ENCODE results near the gene PPP6R3.

Gene PPP6R3

DNA sequence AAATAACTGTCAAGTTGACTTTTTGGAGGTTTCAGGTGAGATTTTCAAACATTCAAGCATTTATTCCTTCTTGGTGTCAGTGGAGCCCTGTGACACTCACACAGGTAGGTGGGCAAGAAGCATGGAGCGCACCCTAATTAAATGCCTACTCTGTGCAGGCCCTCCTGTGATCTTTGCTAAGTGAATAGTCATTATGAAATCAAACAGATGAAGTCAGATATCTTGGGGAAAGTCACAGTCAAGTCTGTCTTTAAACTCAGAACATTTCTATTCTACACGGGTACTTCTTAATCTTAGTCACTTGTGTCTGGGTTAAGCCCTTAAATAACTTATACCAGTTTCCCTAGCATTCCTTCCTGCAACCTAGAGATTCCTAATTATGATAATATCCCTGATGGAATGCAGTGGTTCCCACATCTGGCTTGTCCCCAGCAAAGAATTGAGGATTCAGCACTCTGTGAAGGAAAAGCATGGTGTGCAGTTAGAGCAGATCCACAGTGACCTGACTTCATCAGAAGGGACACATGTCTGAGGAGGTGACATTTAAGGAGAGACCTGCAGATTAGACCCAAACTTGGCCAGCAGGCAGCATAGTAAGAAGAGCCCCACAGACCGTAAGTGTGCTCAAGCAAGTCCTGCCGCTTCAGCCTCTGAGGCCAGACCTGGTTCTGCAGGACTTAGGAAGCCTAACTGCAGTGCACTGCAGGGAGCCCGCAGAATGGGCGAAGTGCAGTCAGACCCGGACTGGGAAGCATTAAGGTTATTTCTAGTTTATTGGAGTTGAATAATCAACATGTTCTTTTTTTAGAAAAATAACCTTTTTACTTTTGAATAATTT lies 138.5 kb downstream of the PPP6R3 start:
- no peak for TF ChIP-seq ESRRG (CRISPR knock-in tag; IDR thresholded peaks at IDR 0.05)
- no peak for TF ChIP-seq RARB (CRISPR knock-in tag; IDR thresholded peaks at IDR 0.05)
- TF ChIP-seq ZC3H10 (CRISPR knock-in tag; IDR thresholded peaks at IDR 0.05), result no peak
- TF ChIP-seq, protein P1, sequence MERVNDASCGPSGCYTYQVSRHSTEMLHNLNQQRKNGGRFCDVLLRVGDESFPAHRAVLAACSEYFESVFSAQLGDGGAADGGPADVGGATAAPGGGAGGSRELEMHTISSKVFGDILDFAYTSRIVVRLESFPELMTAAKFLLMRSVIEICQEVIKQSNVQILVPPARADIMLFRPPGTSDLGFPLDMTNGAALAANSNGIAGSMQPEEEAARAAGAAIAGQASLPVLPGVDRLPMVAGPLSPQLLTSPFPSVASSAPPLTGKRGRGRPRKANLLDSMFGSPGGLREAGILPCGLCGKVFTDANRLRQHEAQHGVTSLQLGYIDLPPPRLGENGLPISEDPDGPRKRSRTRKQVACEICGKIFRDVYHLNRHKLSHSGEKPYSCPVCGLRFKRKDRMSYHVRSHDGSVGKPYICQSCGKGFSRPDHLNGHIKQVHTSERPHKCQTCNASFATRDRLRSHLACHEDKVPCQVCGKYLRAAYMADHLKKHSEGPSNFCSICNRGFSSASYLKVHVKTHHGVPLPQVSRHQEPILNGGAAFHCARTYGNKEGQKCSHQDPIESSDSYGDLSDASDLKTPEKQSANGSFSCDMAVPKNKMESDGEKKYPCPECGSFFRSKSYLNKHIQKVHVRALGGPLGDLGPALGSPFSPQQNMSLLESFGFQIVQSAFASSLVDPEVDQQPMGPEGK (CRISPR knock-in tag; IDR thresholded peaks at IDR 0.05; ENCODE audit: borderline replicate concordance), result no peak
- no peak for TF ChIP-seq ISL1 (CRISPR knock-in tag; IDR thresholded peaks at IDR 0.05)
- TF ChIP-seq PPARA (CRISPR knock-in tag; IDR thresholded peaks at IDR 0.05; ENCODE audit: borderline replicate concordance), result no peak
- TF ChIP-seq ARNTL (CRISPR knock-in tag; IDR thresholded peaks at IDR 0.05; ENCODE audit: borderline replicate concordance, low read depth), result no peak
- no peak for TF ChIP-seq ZNF565 (CRISPR knock-in tag; conservative IDR thresholded peaks at IDR 0.05; ENCODE audit: low read depth)
- no peak for TF ChIP-seq ZFP3 (CRISPR knock-in tag; IDR thresholded peaks at IDR 0.05)
- TF ChIP-seq ZFP30 (CRISPR knock-in tag; IDR thresholded peaks at IDR 0.05), result no peak
- no peak for TF ChIP-seq GLIS3 (CRISPR knock-in tag; IDR thresholded peaks at IDR 0.05)
- no peak for TF ChIP-seq ZNF70 (CRISPR knock-in tag; IDR thresholded peaks at IDR 0.05)
- TF ChIP-seq SNAI2 (CRISPR knock-in tag; IDR thresholded peaks at IDR 0.05), result no peak
- TF ChIP-seq, protein P2, sequence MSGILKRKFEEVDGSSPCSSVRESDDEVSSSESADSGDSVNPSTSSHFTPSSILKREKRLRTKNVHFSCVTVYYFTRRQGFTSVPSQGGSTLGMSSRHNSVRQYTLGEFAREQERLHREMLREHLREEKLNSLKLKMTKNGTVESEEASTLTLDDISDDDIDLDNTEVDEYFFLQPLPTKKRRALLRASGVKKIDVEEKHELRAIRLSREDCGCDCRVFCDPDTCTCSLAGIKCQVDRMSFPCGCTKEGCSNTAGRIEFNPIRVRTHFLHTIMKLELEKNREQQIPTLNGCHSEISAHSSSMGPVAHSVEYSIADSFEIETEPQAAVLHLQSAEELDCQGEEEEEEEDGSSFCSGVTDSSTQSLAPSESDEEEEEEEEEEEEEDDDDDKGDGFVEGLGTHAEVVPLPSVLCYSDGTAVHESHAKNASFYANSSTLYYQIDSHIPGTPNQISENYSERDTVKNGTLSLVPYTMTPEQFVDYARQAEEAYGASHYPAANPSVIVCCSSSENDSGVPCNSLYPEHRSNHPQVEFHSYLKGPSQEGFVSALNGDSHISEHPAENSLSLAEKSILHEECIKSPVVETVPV (CRISPR knock-in tag; IDR thresholded peaks at IDR 0.05), result no peak
- TF ChIP-seq OSR1 (CRISPR knock-in tag; IDR thresholded peaks at IDR 0.05), result no peak
- TF ChIP-seq ZNF8 (CRISPR knock-in tag; IDR thresholded peaks at IDR 0.05), result no peak
- TF ChIP-seq TSHZ2 (CRISPR knock-in tag; IDR thresholded peaks at IDR 0.05), result no peak
- no peak for TF ChIP-seq POU6F1 (CRISPR knock-in tag; IDR thresholded peaks at IDR 0.05; ENCODE audit: borderline replicate concordance, low read depth)
- no peak for TF ChIP-seq BACH2 (CRISPR knock-in tag; IDR thresholded peaks at IDR 0.05; ENCODE audit: borderline replicate concordance)
- no peak for ATAC-seq

DNA sequence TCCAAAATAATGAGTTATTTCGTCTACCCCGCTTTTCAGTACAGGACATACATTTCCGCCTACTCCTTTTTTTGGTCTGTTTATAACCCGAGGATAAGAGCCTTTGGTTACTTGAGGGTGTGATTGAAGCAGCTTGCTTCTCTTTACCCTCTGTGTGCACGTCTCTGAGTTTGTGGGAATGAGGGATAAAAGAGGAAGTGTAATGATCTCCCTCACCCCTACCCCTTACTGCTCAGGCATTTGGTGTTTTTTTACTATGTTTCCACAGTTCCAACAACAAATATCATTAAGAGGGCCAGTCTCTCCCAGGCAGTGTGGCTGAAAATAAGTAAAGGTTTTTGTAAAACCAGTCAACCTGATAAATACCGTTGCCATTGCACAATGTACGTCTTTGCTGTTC lies 140.6 kb downstream of the PPP6R3 start:
- ATAC-seq, result no peak
- TF ChIP-seq ZFP30 (CRISPR knock-in tag; IDR thresholded peaks at IDR 0.05) (no peak), ZNF8 (CRISPR knock-in tag; IDR thresholded peaks at IDR 0.05) (no peak), CSDC2 (CRISPR knock-in tag; IDR thresholded peaks at IDR 0.05) (no peak), RARB (CRISPR knock-in tag; IDR thresholded peaks at IDR 0.05) (no peak), TCF4 (CRISPR knock-in tag; IDR thresholded peaks at IDR 0.05; ENCODE audit: borderline replicate concordance) (no peak), OSR1 (CRISPR knock-in tag; IDR thresholded peaks at IDR 0.05) (no peak)

- TF ChIP-seq POU6F1 (CRISPR knock-in tag; IDR thresholded peaks at IDR 0.05; ENCODE audit: borderline replicate concordance, low read depth) (no peak), ZFP3 (CRISPR knock-in tag; IDR thresholded peaks at IDR 0.05) (no peak), TOX (CRISPR knock-in tag; IDR thresholded peaks at IDR 0.05; ENCODE audit: borderline replicate concordance) (no peak), RARB (CRISPR knock-in tag; IDR thresholded peaks at IDR 0.05) (no peak)
- TF ChIP-seq, protein P1 (CRISPR knock-in tag; IDR thresholded peaks at IDR 0.05; ENCODE audit: borderline replicate concordance), result no peak
- no peak for ATAC-seq
Measured at GRCh38 chr11:68609761-68610160, 149.2 kb downstream of the PPP6R3 start.
